Subcutaneous adipose tissue (tissue), 4 donors: ENCODE measurements around the gene IGF1R. TPM values are rescaled to one million over a fixed set of nuclear protein-coding genes. Genes with fewer than 3 reads are reported as not detected.

ENCODE experiments used
- CTCF ChIP-seq: fragments of 450-650 bp; IDR thresholded peaks from one replicate; pipeline ENCODE4 v1.5.1; 2016; ENCODE audit warnings: low read depth, mild to moderate bottlenecking, control low read depth, antibody characterized with exemption, moderate library complexity
- total RNA-seq, 4 donors: library from RNA; depleted of rRNA; stranded (reverse); fragments of >200 nt; gene quantifications; one replicate each; pipeline ENCODE4 v1.1.0, GENCODE V29; 2016

The IGF1R gene
- total RNA-seq, 4 donors from 2014 or later = 27.4 to 53.7 (median 49.7) TPM

- TF ChIP-seq CTCF = no peak
Measured at GRCh38 chr15:98926236-98926635, 277.9 kb downstream of the IGF1R start.

- TF ChIP-seq CTCF = no peak
Measured at GRCh38 chr15:98927022-98927421, 278.7 kb downstream of the IGF1R start.

GRCh38 chr15:98927996-98928395, 279.7 kb downstream of the IGF1R start:
- TF ChIP-seq CTCF = no peak

GRCh38 chr15:98930576-98930975, 282.2 kb downstream of the IGF1R start:
- no peak for TF ChIP-seq CTCF

- no peak for TF ChIP-seq CTCF
Measured at GRCh38 chr15:98931004-98931403, 282.7 kb downstream of the IGF1R start.

- TF ChIP-seq CTCF = no peak
Measured at GRCh38 chr15:98933406-98933805, 285.1 kb downstream of the IGF1R start.

- TF ChIP-seq CTCF = no peak
Measured at GRCh38 chr15:98935736-98936135, 287.4 kb downstream of the IGF1R start.
